ENCODE measurements around the gene IVNS1ABP.

Gene IVNS1ABP

GRCh38 chr1:185297982-185298381, 19.1 kb downstream of the IVNS1ABP start:
- TF ChIP-seq CTCF (IDR thresholded peaks at IDR 0.05; ENCODE audit: borderline replicate concordance, control extremely low read depth, extremely low read depth, insufficient read depth, missing control alignments): no peak
- DNase-seq (ENCODE audit: low spot score): no peak
- in situ Hi-C loops (cut with MboI; ENCODE audit: low sequenced_read_pairs, unreplicated experiment): no loop called here

GRCh38 chr1:185295091-185295490, 22.0 kb downstream of the IVNS1ABP start:
- in situ Hi-C loops (cut with MboI; ENCODE audit: low sequenced_read_pairs, unreplicated experiment): no loop called here
- no peak for DNase-seq (ENCODE audit: low spot score)
- no peak for TF ChIP-seq CTCF (IDR thresholded peaks at IDR 0.05; ENCODE audit: borderline replicate concordance, control extremely low read depth, extremely low read depth, insufficient read depth, missing control alignments)

DNA sequence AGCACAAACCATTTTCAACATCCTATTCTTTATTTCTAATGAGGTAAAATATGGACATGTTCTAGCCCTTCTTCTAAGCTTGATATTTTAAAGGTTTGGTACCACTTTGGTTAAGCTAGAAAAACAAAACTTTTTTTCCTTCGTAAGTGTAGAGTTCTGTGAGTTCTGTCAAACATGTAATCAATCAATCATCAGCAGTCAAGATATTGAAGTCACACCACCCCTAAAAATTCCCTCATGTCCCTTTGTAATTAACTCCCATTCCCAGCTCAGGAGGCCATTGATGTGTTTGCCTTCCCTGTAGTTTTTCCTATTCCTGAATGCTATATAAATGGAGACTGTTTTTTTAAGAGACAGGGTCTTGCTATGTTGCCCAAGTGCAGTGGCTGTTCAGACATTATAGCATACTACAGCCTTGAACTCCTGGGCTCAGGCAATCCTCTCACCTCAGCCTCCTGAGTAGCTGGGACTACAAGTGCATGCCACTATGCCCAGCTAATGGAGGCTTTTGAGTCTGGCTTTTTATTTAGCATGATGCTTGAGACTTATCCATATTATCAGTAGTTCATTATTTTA, 23.0 kb downstream of the IVNS1ABP start:
- in situ Hi-C loops (cut with MboI; ENCODE audit: low sequenced_read_pairs, unreplicated experiment): no loop called here
- no peak for DNase-seq (ENCODE audit: low spot score)
- no peak for TF ChIP-seq CTCF (IDR thresholded peaks at IDR 0.05; ENCODE audit: borderline replicate concordance, control extremely low read depth, extremely low read depth, insufficient read depth, missing control alignments)

GRCh38 chr1:185292237-185292636, 24.8 kb downstream of the IVNS1ABP start:
- in situ Hi-C loops (cut with MboI; ENCODE audit: low sequenced_read_pairs, unreplicated experiment): no loop called here
- no peak for TF ChIP-seq CTCF (IDR thresholded peaks at IDR 0.05; ENCODE audit: borderline replicate concordance, control extremely low read depth, extremely low read depth, insufficient read depth, missing control alignments)
- no peak for DNase-seq (ENCODE audit: low spot score)

- no peak for TF ChIP-seq CTCF (IDR thresholded peaks at IDR 0.05; ENCODE audit: borderline replicate concordance, control extremely low read depth, extremely low read depth, insufficient read depth, missing control alignments)
- in situ Hi-C loops (cut with MboI; ENCODE audit: low sequenced_read_pairs, unreplicated experiment): no loop called here
- no peak for DNase-seq (ENCODE audit: low spot score)
These were observed 25.4 kb downstream of the IVNS1ABP start for GRCh38 chr1:185291652-185292051.

- TF ChIP-seq CTCF (IDR thresholded peaks at IDR 0.05; ENCODE audit: borderline replicate concordance, control extremely low read depth, extremely low read depth, insufficient read depth, missing control alignments): no peak
- in situ Hi-C loops (cut with MboI; ENCODE audit: low sequenced_read_pairs, unreplicated experiment): no loop called here
These were observed 25.9 kb downstream of the IVNS1ABP start for GRCh38 chr1:185291159-185291558.

More at GRCh38 chr1:185291159-185291558, 25.9 kb downstream of the IVNS1ABP start:
- no peak for DNase-seq (ENCODE audit: low spot score)

Measured in GM13976 (cell line).